Esophagus squamous epithelium (tissue), 5 donors: ENCODE measurements around the gene CELSR1. TPM values are rescaled to one million over a fixed set of nuclear protein-coding genes. Genes with fewer than 3 reads are reported as not detected.

ENCODE experiments used
- DNase-seq: peaks from one replicate; lab custom pipeline; 2025; lab: John Stamatoyannopoulos, UW
- H3K27ac ChIP-seq, 4 donors: fragments of 200-600 bp; sonication (generic); one replicate each; pipeline ENCODE4 v1.5.1; 2016 to 2019; ENCODE audit warnings: mild to moderate bottlenecking in 1 of 4
- H3K27me3 ChIP-seq, 4 donors: fragments of 200-600 bp; sonication (generic); 1 replicate in 3 of 4; 2 replicates in 1 of 4; pipeline versions ENCODE4 v1.5.1 to v1.6.0; 2017 to 2021; ENCODE audit warnings: antibody characterized with exemption in 1 of 4
- H3K36me3 ChIP-seq, 3 donors: fragments of 200-600 bp; sonication (generic); one replicate each; pipeline ENCODE4 v1.5.1; 2016 to 2019
- H3K4me1 ChIP-seq, 3 donors: fragments of 200-600 bp; sonication (generic); one replicate each; pipeline ENCODE4 v1.5.1; 2017 to 2019
- H3K4me3 ChIP-seq, 4 donors: fragments of 200-600 bp; sonication (generic); 1 replicate in 3 of 4; 2 replicates in 1 of 4; pipeline ENCODE4 v1.5.1; 2016 to 2019; ENCODE audit warnings: mild to moderate bottlenecking in 2 of 4, moderate library complexity in 1 of 4
- H3K9me3 ChIP-seq, 3 donors: fragments of 200-600 bp; sonication (generic); one replicate each; pipeline ENCODE4 v1.5.1; 2016 to 2019
- CTCF ChIP-seq, 6 experiments: fragments of 450-650 bp in 4 of 6; fragments of 200-600 bp in 2 of 6; sonication (generic) in 2 of 6; IDR thresholded peaks; one replicate each; pipeline ENCODE4 v1.5.1; 2016 to 2019; ENCODE audit warnings: antibody characterized with exemption in 6 of 6, mild to moderate bottlenecking in 4 of 6, moderate library complexity in 4 of 6
- POLR2A ChIP-seq, 4 donors: fragments of 450-650 bp; IDR thresholded peaks; one replicate each; pipeline ENCODE4 v1.6.1; 2017; ENCODE audit warnings: antibody characterized with exemption in 4 of 4, mild to moderate bottlenecking in 4 of 4, moderate library complexity in 3 of 4
- WGBS, 2 donors: methylation state at CpG; one replicate each; pipeline ENCODE4 v1.1.5; 2018; 5-methylcytosine and 5-hydroxymethylcytosine counted together
- intact Hi-C: fragments of 100-400 bp; cut with DNase I; formaldehyde crosslinking; loops from one replicate; pipeline ENCODE4 v1.15.0; 2022
- total RNA-seq, 4 donors: library from RNA; depleted of rRNA; stranded (reverse); fragments of >200 nt; gene quantifications; one replicate each; pipeline ENCODE4 v1.1.0, GENCODE V29; 2016
- donor health status: DM: yes; HTN: yes; CAD: no.

The CELSR1 gene
- total RNA-seq, 4 donors from 2014 or later = 38.7 to 50.6 (median 43.7) TPM

- no peaks in the 10 kb centered on the region for H3K36me3 ChIP-seq
- no peak overlapping the region for H3K4me3 ChIP-seq
- intact Hi-C loops = no loop called here
- WGBS, 2 donors = 88 to 91% methylated on average over 15 to 16 of the region's 21 CpGs
- H3K4me1 ChIP-seq = peaks cover 0 to 77% (median 19%) of the 10 kb centered on the region in 3 donors
- no peaks in the 10 kb centered on the region for H3K9me3 ChIP-seq
- no peak overlapping the region for H3K27ac ChIP-seq
- DNase-seq = no peak
- TF ChIP-seq CTCF (IDR thresholded peaks at IDR 0.05) (no peak), POLR2A (IDR thresholded peaks at IDR 0.05) (no peak)
- peaks cover 0 to 10% (median 0%) of the 10 kb centered on the region in 4 donors for H3K27me3 ChIP-seq
Observed at GRCh38 chr22:46445771-46446420, 91.5 kb downstream of the CELSR1 start.

GRCh38 chr22:46444390-46444854, 93.0 kb downstream of the CELSR1 start:
- Histone ChIP-seq H3K4me1 (peaks cover 0 to 73% (median 8%) of the 10 kb centered on the region in 3 donors), H3K27me3 (no peaks in the 10 kb centered on the region), H3K4me3 (no peak overlapping the region), H3K36me3 (no peaks in the 10 kb centered on the region), H3K9me3 (no peaks in the 10 kb centered on the region), H3K27ac (peak overlapping the region; percentile 75 to 86 (median 82))
- DNase-seq = no peak
- intact Hi-C loops = no loop called here
- TF ChIP-seq CTCF (IDR thresholded peaks at IDR 0.05) (peak in 2 of 6 experiments; percentile 16), POLR2A (IDR thresholded peaks at IDR 0.05) (no peak)
- WGBS, 2 donors = 76 to 84% methylated on average over 9 to 10 of the region's 10 CpGs

GRCh38 chr22:46443850-46444389, 93.5 kb downstream of the CELSR1 start:
- no peak for TF ChIP-seq POLR2A (IDR thresholded peaks at IDR 0.05)
- TF ChIP-seq CTCF (IDR thresholded peaks at IDR 0.05) = no peak
- Histone ChIP-seq H3K36me3 (peaks cover 0 to 3% (median 0%) of the 10 kb centered on the region in 3 donors), H3K9me3 (no peaks in the 10 kb centered on the region), H3K4me3 (no peak overlapping the region), H3K27me3 (no peaks in the 10 kb centered on the region), H3K4me1 (peaks cover 0 to 77% (median 8%) of the 10 kb centered on the region in 3 donors), H3K27ac (peak overlapping the region; percentile 75 to 86 (median 82))
- no peak for DNase-seq
- WGBS, 2 donors = 69 to 73% methylated on average over 3 to 9 of the region's 15 CpGs
- intact Hi-C loops = no loop called here

GRCh38 chr22:46442217-46442853, 95.1 kb downstream of the CELSR1 start:
- TF ChIP-seq POLR2A (IDR thresholded peaks at IDR 0.05) = no peak
- no peak for TF ChIP-seq CTCF (IDR thresholded peaks at IDR 0.05)
- Histone ChIP-seq H3K4me3 (no peak overlapping the region), H3K27me3 (no peaks in the 10 kb centered on the region), H3K4me1 (peaks cover 0 to 66% (median 8%) of the 10 kb centered on the region in 3 donors), H3K9me3 (no peaks in the 10 kb centered on the region), H3K27ac (no peak overlapping the region), H3K36me3 (peaks cover 0 to 16% (median 0%) of the 10 kb centered on the region in 3 donors)
- intact Hi-C loops = no loop called here
- no peak for DNase-seq
- WGBS, 2 donors = 81 to 83% methylated on average over 8 of the region's 14 CpGs
